ENCODE results near the gene GNAO1. TPM values are rescaled to one million over a fixed set of nuclear protein-coding genes. Genes with fewer than 3 reads are reported as not detected.

Gene GNAO1
- total RNA-seq, 1 donor from 2014 or later, result 250 TPM

Small RNA genes within 50 kb of the gene (microRNA-seq; reads per million reads assigned to microRNA genes)
- gene MIR3935 (ENCODE audit: unreplicated experiment), result not detected

Other genes starting within 250 kb of the GNAO1 start
- 69.9 TPM for gene AMFR, start 234.1 kb downstream of the GNAO1 start, total RNA-seq (ENCODE audit: unreplicated experiment)